22Rv1 (cell line): ENCODE measurements around the gene CRYZL1.

ENCODE experiments used
- CTCF ChIP-seq: fragments of 450-650 bp; IDR thresholded peaks from 2 replicates; pipeline ENCODE4 v1.5.1; 2017; ENCODE audit warnings: mild to moderate bottlenecking
- ZFX ChIP-seq: fragments of 450-650 bp; IDR thresholded peaks from 2 replicates; pipeline ENCODE4 v1.6.1; 2017; ENCODE audit warnings: antibody characterized with exemption, borderline replicate concordance

GRCh38 chr21:33662046-33662445 lies 20.5 kb upstream of the CRYZL1 start:
- TF ChIP-seq ZFX (no peak), CTCF (no peak)
